ENCODE results near the gene IRAK2.

- TF ChIP-seq CTCF (conservative IDR thresholded peaks at IDR 0.05; ENCODE audit: low read length) (no peak), EZH2phosphoT487 (IDR thresholded peaks at IDR 0.05; ENCODE audit: borderline replicate concordance) (no peak)
Observed at GRCh38 chr3:10283638-10284037, 118.9 kb downstream of the IRAK2 start.
